ENCODE data around the gene TOM1L2. TPM values are rescaled to one million over a fixed set of nuclear protein-coding genes. Genes with fewer than 3 reads are reported as not detected.
A peak's percentile ranks its signal among the peaks of the same experiment; 100 is the strongest.

Gene TOM1L2
- total and polyA plus RNA-seq, 8 donors: 20.3 to 28.2 (median 22.2) TPM

- H3K27me3 ChIP-seq: no peaks in the 10 kb centered on the region
- no peak overlapping the region for H3K4me3 ChIP-seq
- H3K27ac ChIP-seq: no peak overlapping the region
- intact Hi-C loops (cut with DNase I): no loop called here
- TF ChIP-seq, protein P1, sequence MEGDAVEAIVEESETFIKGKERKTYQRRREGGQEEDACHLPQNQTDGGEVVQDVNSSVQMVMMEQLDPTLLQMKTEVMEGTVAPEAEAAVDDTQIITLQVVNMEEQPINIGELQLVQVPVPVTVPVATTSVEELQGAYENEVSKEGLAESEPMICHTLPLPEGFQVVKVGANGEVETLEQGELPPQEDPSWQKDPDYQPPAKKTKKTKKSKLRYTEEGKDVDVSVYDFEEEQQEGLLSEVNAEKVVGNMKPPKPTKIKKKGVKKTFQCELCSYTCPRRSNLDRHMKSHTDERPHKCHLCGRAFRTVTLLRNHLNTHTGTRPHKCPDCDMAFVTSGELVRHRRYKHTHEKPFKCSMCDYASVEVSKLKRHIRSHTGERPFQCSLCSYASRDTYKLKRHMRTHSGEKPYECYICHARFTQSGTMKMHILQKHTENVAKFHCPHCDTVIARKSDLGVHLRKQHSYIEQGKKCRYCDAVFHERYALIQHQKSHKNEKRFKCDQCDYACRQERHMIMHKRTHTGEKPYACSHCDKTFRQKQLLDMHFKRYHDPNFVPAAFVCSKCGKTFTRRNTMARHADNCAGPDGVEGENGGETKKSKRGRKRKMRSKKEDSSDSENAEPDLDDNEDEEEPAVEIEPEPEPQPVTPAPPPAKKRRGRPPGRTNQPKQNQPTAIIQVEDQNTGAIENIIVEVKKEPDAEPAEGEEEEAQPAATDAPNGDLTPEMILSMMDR (IDR thresholded peaks at IDR 0.05): no peak
- peaks cover 2 to 18% (median 6%) of the 10 kb centered on the region in 3 donors for H3K4me1 ChIP-seq
- ATAC-seq: no peak
- no peaks in the 10 kb centered on the region for H3K9me3 ChIP-seq
- no peak for DNase-seq
- WGBS, 2 donors: 79 to 81% methylated on average over 17 of the region's 17 CpGs
- no peak for FAIRE-seq
- peaks cover 0 to 8% (median 0%) of the 10 kb centered on the region in 3 donors for H3K36me3 ChIP-seq
Measured at GRCh38 chr17:17847118-17847689, 125.0 kb downstream of the TOM1L2 start.

GRCh38 chr17:17846645-17847044 is 125.6 kb downstream of the TOM1L2 start:
- no peaks in the 10 kb centered on the region for H3K9me3 ChIP-seq
- peaks cover 0 to 8% (median 0%) of the 10 kb centered on the region in 3 donors for H3K36me3 ChIP-seq
- WGBS, 2 donors: 90 to 92% methylated on average over 8 of the region's 8 CpGs
- H3K4me1 ChIP-seq: peaks cover 7 to 24% (median 12%) of the 10 kb centered on the region in 3 donors
- FAIRE-seq (no peak), ATAC-seq (no peak), DNase-seq (no peak)
- no peaks in the 10 kb centered on the region for H3K27me3 ChIP-seq
- TF ChIP-seq, protein P1 (IDR thresholded peaks at IDR 0.05): no peak
- no peak overlapping the region for H3K4me3 ChIP-seq
- no peak overlapping the region for H3K27ac ChIP-seq
- intact Hi-C loops (cut with DNase I): no loop called here

DNA sequence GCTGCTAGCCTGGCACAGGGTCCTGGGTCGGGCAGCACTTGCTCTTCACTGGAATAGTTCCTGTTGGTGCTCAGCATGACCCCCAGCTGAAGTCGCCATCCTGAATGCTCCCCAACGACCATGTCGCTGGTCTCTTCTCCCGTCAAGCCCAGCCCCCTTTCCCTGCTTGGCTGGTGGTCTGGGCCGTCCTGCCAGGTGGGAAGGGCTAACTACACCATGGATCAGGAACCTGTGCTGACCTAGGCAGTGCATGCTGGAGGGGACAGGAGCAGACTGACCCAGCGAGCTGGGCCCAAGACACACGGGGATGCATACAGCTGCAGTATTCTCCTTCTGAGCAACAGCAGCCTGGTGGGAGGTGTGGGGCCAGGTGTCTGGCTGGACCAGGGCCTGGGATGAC is 126.2 kb downstream of the TOM1L2 start:
- ATAC-seq (no peak), DNase-seq (no peak), FAIRE-seq (no peak)
- Histone ChIP-seq H3K4me3 (no peak overlapping the region), H3K9me3 (no peaks in the 10 kb centered on the region), H3K27ac (no peak overlapping the region), H3K36me3 (peaks cover 0 to 8% (median 0%) of the 10 kb centered on the region in 3 donors), H3K4me1 (peaks cover 13 to 30% (median 17%) of the 10 kb centered on the region in 3 donors), H3K27me3 (no peaks in the 10 kb centered on the region)
- TF ChIP-seq, protein P1 (IDR thresholded peaks at IDR 0.05): no peak
- intact Hi-C loops (cut with DNase I): no loop called here
- 90 to 91% methylated on average over 8 of the region's 8 CpGs for WGBS, 2 donors

DNA sequence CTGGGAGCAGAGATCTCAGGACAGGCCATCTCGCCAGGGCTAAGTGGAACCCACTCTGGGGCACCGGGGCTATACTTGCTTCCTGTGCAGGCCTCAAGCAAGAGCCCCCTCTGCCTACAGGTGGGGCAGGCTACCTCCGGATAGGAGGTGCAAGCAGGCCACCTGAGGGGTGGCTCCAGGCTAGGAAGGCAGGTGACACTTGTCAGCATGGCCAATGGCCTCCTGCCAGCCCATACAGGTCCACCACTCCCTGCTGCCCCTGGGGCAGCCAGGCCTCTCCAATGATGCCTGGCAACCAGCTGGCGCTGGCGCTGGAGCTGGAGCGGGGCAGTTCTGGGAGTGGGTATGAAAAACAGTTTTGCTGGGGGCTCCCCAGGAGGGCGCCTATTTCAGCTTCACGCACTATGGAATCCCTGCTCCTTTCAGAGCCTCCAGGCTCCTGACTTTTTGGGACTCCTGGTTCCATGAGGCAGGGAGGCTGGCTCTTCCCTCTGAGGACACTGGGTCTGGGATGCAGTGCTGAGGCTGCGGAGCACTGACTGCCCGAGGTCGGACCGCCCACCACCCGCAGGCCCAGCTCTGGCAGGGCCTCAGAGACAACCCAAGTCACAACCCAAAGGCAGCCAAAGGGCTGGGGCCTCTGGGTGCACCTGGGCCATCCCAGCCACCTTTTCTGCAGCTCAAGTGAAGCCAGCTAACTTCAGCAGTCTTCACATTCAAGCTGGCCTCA is 127.0 kb downstream of the TOM1L2 start:
- peak in 1 of 6 donors; percentile 71 for DNase-seq
- H3K27me3 ChIP-seq: no peaks in the 10 kb centered on the region
- no peak overlapping the region for H3K27ac ChIP-seq
- peaks cover 0 to 8% (median 0%) of the 10 kb centered on the region in 3 donors for H3K36me3 ChIP-seq
- H3K4me3 ChIP-seq: no peak overlapping the region
- peaks cover 19 to 36% (median 24%) of the 10 kb centered on the region in 3 donors for H3K4me1 ChIP-seq
- TF ChIP-seq, protein P1 (IDR thresholded peaks at IDR 0.05): no peak
- no peaks in the 10 kb centered on the region for H3K9me3 ChIP-seq
- ATAC-seq: no peak
- WGBS, 2 donors: 86 to 90% methylated on average over 13 of the region's 13 CpGs
- FAIRE-seq: no peak
- intact Hi-C loops (cut with DNase I): no loop called here

- Histone ChIP-seq H3K27ac (no peak overlapping the region), H3K36me3 (peaks cover 0 to 8% (median 0%) of the 10 kb centered on the region in 3 donors), H3K27me3 (no peaks in the 10 kb centered on the region), H3K9me3 (no peaks in the 10 kb centered on the region), H3K4me3 (no peak overlapping the region), H3K4me1 (peaks cover 19 to 36% (median 26%) of the 10 kb centered on the region in 3 donors)
- TF ChIP-seq, protein P1 (IDR thresholded peaks at IDR 0.05): no peak
- DNase-seq (no peak), ATAC-seq (no peak), FAIRE-seq (no peak)
- intact Hi-C loops (cut with DNase I): no loop called here
- 94 to 99% methylated on average over 6 of the region's 6 CpGs for WGBS, 2 donors
Measured at GRCh38 chr17:17844500-17844899, 127.7 kb downstream of the TOM1L2 start.
